HG03457 (cell line): ENCODE data around the gene ANKRD33.

Experiments used
- ATAC-seq: cut with Tn5 transposase; IDR thresholded peaks from one replicate; pipeline ENCODE4 v1.9.1; 2021; ENCODE audit warnings: moderate number of reproducible peaks; ENCODE audit not compliant: unreplicated experiment

ANKRD33 gene, protein sequence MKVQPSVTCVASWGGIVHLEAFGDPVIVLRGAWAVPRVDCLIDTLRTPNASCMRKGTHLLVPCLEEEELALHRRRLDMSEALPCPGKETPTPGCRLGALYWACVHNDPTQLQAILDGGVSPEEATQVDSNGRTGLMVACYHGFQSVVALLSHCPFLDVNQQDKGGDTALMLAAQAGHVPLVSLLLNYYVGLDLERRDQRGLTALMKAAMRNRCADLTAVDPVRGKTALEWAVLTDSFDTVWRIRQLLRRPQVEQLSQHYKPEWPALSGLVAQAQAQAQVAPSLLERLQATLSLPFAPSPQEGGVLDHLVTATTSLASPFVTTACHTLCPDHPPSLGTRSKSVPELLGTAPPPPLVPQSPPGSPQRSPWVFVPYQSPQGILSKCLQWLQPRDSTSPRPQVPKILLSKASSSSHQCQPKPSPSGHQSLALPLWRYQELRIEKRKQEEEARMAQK

DNA sequence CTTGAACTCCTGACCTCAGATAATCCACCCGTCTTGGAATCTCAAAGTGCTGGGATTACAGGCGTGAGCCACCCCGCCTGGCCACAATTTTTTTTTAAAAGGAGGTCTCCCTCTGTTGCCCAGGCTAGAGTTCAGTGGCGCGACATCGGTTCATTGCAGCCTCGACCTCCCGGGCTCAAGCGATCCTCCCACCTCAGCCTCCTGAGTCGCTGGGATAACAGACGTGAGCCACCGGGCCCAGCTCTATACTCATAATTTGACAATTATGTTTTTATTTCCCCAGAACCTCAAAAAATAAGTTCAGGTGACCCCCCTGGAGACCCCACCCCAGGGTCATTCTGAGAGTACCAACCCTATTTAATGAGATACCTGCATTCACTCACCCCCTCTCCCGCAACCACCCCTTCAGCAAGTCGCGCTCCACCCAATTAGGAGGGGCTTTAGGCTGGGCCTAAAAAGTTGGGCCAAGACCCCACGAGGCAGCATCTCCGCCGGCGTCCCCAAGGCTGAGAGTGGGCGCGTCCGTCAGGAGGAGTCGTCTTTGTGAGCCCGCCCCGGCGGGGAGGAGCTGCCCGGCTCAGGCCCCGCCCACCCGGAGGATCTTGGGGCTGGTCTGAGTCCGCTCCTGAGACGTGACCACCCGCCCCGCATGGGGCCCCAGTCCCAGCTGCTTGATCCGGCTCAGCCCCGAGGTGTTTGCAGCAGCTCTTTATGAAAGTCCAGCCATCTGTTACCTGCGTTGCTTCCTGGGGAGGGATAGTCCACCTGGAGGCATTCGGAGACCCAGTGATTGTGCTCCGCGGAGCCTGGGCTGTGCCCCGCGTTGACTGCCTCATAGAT, at the start of gene ANKRD33:
ANKRD33 (plus strand) TSS at position 628 of the 840 bp plus-strand sequence; CDS start at position 712, 84 bp downstream.
- no peak for ATAC-seq

DNA sequence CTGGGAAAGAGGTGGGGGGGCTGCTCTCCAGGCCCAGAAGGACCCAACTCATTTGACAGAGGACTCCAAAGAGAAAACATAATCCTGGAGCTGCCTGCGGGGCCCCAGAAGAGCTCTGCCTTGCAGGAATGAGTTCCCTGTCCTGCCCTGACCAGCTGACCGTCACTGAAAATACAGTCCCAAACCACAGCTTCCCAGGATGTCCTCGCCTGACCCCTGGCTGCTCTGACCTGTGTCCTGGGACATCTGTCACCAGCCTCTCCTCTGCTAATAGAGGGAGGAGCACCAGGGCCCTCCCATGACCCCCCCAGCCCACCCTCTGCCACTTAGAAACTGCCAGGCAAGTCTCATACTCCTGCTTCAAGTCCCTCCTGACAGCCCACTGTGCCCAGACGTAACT, 49.1 kb upstream of the ANKRD33 start:
- no peak for ATAC-seq

DNA sequence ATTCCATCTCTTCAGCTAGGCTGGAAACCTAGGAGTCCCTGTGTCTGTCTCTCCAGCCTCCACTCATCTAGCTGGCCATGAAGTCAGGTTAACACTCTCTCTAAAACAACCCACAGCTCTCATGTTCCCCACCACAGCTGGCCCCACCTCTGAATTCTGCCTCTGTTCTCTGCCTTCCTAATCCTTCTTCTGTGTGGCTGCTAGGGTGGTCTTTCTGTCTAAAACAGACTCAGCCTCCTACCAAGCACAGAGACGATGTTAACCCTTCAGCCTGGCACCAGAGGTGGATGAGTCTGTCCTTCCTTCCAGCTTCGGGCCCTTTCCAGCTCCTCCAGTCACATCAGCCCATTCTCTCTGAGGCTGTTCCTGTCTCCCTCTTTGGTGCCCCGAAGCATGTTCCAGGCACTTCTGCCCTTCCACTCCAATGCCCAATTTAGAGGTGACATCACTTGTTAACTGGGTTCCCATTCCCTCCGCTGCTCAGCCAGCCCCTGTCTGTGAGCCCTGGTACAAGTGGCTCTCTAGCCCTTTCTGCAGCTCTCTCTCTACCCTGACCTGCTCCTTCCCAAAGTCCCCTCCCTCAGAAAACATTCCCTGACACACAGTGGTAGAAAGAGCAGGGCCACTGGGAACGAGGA, 48.5 kb upstream of the ANKRD33 start:
- ATAC-seq: no peak

DNA sequence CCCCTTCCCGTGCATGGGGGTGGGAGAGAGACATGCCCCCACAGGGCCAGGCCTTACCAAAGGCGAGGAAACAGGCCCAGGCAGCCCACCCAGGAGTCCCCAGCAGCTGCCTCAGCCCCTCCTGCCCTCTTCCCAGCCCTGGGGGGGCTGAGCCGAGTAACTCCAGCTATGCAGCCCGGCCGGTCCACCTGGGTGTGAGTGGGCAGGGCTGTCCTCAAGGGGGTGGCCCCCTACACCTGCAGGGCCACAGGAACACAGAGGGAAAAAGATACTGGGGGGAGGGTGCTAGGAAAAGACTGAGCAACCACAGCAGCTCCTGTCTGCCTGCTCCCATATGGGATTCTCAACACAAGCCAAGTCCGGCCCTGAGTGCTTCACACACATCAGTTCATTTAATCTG, 46.9 kb upstream of the ANKRD33 start:
- ATAC-seq: no peak

DNA sequence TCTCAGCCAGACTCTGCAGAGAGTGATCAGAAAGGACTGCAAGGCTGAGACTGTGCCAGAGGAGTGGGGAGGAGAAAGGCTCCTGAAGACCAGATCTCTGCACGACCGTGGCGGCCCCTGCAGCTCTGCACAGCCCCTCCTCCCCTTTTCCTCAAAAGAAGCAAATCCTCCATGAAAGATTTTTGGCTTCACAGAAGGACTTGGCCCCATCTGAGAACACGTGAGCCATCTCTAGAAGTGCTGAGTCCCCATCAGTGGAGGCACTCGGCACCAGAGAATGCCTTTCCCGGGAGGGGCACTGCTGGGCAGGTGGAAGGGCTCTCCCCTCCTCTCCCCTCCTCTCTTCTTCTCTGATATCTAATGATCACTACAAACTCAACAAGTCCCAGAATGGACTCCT, 46.2 kb upstream of the ANKRD33 start:
- no peak for ATAC-seq

DNA sequence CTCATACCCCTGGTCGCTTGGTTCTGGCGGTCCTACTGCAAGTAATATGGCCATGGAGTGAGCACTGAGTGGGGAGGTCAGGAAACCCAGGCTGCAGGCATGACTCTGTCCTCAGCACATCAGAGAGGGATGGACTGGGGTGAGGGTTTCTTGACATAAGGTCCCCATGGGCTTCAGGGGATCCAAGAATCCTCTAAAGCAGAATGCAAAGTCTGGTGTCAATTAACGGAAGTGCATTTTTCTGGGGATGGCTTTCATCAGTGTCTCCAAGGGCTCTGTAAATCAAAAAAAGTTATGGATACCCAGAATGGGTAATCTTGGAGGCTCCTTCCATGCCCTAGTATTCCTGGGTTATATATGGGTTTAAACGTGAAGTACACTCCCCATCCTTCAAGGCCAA, 43.0 kb upstream of the ANKRD33 start:
- no peak for ATAC-seq

DNA sequence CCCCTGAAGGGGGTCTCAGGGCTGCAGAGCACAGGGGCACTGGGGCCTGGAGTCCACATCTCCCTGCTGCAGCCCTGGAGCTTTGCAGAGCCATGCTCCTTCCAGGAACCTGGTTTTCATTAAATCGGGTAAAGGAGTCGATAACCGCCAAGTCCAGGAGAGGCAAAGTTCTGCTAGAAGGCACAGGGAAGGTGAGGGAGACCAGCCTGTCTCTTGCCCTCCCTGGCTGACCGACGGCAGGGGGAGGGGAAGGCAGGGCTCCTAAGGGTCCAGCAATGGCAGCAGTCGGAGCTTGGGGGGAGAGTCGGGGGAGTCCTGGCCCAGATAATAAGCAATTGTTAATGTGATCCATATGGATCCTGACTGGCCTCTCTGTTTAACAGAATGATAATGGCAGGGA, 42.4 kb upstream of the ANKRD33 start:
- no peak for ATAC-seq

DNA sequence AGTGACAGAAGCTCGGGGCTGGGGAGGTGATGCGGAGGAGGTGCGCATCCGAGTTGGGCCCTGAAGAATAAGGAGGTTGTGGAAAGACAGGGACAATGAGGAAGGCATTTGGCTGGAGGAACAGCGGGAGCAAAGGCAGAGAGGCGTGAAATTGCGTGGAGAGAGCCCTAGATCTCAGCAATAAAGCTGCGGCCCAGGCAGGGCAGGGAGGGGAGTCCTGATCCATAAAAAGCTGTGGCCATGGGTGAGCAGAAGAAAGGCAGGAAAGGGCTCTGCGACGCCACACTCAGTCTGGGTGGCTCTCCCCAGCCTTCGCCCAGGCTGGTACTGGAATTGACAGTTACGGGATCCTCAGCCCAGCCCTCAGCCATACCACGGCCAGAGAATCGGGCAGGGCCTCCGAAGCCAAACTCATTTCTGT, 41.6 kb upstream of the ANKRD33 start:
- no peak for ATAC-seq

DNA sequence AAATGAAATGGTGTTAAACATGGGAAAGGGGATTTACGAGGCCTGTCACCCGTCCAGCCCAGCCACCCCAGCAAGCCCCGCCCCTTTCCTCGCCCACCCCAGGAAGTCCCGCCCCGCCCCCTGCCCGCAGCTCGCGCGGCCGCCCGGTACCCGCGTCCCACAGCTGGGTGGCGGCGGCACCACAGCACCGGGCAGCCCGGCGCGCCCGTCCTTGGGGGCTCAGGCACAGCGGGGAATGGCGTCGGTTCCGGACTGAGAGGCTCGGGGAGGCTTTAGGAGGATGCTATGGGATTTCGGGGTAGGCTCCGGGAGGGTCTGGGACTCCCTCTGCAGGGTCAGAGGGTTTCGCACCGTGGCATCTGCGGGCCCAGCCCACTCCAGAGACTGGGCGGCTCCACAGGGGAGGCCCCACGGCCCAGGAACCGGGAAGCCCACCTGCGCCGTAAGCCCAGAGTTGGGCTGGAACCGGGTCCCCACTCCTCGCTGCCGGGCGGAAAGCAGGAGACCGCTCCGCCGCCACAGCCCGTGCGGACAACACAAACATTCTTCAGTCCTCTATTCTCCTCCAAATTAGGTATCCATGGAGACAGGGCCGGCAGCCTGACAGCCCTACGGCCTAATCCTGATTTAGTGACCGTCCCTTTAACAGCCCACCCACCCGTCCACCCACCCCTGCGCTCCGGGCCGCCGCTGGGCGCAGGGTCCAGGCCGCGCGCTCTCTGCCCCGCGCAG, 40.8 kb upstream of the ANKRD33 start:
- ATAC-seq: no peak

DNA sequence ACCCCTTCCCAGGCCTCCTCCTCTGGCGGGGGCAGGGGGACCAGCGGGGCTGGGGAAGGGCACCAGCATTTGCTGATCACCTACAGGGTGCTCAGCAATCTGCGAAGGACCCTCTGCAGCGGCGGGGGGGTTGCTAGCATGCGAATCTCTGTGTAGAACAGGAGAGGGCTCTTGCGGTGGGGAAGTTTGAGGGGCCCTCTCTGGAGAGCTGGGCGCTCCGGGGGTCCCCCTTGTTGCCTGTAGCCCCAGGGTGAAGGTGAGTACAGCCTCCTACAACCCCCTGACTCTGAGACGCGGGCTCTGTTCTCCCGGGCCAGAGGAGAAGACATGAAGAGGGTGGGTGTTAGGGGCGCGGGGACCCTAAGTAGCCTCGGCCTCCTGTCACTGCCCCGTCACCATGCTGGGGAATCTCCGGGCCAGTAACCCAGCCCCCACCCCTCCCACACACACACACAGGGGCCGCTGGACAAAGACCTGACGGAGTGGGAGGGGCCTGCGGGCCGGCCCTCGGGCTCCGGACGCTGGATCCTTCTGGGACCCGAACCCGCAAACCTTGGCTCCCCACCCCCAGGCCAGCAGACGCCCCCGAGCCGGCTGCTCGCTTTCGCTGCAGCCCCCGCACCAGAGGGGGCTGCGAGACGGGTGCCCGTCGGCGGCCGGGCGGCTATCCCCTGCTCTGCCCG, 40.1 kb upstream of the ANKRD33 start:
- no peak for ATAC-seq

DNA sequence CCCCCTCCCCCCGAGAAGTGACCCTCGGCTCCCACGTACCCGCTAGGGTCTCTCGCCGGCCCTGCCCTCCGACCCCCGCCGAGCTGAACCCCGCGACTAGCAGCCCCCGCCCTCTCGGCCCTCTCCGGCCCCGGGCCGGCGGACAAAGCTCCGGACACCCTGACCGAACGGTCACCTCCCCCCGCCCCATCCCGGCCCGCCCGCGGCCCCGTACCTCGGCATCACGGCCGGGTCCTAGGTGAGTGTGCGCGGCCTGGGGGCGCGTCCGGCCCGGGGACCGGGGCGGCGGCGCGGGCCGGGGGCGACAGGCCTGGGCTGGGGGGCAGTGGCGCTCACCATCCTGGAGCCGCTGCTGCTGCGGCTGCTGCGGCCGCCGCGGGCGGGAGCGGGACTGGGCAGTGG, 39.6 kb upstream of the ANKRD33 start, which contains the start of gene FIGNL2:
FIGNL2 (minus strand) TSS at position 393 of the 402 bp plus-strand sequence. CDS start 26,305 bp downstream, outside the sequence.
- no peak for ATAC-seq

DNA sequence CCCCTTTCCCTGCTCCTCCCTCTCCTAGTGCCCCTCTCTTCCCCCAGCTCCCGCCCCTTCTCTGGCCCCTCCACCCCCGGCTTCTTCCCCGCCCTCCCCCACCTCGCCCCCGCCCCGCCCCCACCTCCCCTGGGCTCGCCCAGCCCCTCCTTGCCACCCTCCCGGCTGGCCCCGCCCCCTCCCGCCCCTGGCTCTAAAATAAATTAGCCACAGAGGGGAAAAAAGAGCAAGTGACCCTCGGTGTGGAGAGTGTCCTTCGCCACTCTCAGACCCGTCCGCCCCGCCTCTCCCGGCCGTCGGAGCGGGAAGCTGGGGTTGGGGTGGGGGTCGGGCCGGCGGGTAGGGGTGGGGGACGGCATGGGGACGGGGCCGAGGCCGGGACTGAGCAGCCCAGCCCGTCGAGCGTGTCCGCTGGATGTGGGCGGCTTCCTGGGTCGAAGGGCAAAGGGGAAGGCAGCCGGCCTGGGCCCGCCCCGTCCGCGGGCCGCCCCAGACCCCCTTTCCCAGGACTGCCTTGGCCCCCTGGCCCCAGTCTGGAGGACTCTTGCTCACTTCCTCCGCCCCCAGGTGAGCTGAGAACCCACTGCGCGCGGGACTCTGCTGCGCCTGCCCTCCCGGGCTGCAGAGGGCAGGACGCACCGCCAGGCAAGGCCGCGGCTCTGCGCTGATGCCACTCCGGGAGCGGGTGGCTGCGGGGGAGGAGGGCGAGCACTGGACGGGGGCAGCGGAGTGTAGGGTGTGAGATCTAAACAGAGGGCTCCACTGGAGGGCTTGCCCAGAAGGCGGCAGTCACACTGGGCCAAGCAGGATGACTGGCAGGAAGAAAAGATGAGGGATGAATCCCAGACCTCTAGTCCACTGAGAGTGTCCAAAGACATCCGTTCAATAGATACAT, 38.8 kb upstream of the ANKRD33 start:
- no peak for ATAC-seq

DNA sequence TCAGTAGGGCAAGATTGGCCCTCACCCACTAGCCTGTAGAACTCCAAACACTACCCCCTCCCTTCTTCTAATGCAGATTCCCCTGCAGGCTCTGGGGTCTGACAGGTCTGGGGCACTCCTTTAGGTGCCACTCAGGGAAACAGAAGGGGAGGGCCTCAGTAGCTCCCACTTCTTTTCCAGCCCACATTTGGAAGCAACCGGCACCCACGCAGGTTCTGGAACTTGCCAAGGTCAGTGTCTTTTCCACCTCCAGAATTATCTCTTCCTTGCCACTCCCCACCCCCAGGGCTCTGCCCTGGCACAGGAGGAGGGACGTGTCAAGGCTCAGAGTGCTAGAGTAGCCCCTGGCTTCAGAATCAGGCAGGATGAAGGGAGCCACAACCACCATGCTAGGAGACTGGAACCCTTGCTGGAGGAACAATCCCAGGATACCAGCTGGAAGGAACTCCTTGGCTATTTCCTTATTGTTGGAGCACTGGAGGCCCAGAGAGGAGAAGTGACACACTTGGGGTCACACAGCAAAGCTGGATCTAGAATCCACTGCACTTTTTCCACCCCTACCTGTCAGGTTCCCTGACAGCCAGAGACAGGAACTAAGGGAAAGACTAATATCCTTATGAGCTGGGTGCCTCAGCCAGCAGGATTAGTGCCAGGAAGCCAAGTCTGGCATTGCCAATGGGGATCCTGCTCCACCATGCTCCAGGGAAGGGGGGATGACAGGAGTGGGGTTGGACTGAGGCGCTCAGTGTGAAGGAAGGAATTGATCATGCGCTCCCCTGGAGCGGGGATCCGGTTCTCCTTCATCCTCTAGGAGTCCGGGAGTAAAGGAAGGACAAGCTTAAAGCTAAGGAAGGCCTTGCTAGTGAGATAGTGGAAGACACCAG, 37.6 kb upstream of the ANKRD33 start:
- ATAC-seq: no peak

DNA sequence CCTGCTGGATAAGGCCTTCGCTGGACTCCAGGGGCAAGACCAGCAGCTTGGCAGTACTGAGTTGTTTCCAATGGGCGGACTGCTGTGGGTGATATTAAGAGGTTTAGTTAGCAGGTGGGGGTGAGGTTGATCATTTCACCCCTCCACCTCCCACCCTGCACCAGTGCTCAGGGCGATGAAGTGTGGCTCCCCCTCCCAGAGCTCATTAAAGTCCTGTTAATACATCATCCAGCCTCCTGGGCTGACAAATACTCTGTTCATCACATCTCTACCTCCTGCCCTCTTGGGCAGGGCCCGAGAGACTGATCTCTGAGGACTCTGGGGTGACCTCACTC, 37.0 kb upstream of the ANKRD33 start:
- no peak for ATAC-seq

DNA sequence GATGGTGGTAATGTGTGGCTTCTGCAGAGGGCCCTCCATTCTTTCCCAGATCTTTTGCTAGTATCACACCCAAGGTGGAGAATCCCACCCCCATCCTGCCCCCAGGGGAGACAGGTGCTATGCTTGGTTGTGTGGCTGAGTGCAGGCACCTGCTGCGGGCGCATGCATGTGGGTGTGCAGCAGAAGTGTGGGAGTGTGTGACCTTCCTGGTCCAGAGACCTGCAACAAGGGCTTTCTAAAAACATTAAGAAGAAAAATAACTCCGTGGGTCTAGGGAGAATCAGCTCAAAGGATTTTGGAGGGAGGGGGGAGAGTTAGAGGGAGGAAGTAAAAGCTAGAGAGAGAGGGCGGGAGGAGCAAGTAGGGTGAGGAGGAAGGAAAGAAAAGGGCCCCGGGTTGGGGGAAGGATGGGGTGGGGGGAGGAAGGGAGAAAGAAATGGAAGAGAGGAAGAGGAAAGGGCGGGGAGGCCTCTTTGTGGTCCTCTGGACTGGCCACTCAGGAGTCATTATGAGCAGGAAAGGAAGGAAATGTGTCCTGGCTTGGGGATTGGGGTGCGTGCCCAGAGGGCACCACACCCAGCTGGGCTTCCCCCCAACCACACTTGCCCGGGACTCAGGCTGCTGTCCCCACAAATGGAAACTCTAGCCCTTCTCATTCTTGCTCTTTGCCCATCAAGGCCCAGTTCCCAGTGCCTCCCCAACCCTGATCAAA, 36.3 kb upstream of the ANKRD33 start:
- ATAC-seq: no peak

DNA sequence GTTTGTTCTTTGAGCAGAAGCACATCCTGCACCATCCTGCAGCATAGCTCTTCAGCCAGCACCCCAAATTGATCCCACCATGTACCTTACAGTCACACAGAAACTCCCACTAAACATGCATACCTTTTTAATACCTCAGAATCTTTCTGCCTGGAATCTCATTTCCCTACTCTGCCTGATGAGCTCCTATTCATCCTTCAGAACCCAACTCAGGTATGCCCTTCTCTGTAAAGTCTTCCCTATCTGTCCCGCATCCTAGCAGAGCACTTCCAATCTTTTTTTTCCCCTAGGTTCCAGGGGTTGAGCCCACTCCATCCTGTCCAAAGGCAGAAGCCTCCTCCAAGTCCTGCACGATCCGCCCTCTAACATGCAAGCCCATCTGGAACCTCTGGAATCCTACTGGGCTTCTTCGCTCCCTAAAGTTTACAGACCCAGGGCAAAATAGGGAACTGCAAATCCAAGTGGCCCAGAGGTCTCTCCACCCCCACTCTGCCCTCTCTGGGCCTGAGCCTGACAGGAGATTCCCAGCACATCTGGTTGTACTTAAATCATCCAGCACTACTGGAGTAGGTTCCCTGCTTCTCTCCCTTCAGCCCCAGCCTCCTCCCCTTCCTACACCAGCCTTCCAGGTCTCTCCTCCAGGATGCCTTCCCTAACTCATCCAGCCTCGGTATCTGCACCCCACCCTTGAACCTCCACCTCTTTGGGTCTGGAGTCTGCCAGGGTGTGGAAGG, 35.3 kb upstream of the ANKRD33 start:
- ATAC-seq: no peak
